K562 (cell line): Measurements from ENCODE around the gene THAP11. TPM values are rescaled to one million over a fixed set of nuclear protein-coding genes. Genes with fewer than 3 reads are reported as not detected.

ENCODE experiments used
- ATAC-seq: fragments of 200-7000 bp; cut with Tn5 transposase; 3 replicates; pipeline ENCODE4 v1.9.1; 2020; ENCODE audit warnings: moderate library complexity
- BruUV-seq: library from RNA; stranded (reverse); fragments of 400-500 nt; replicated peaks from 2 replicates; lab custom pipeline; 2021; lab: Mats Ljungman, UMichigan
- CTCF ChIA-PET: fragments of 300-600 bp; formaldehyde crosslinking; extraction: SDS; loops from one replicate; lab custom pipeline; 2021; ENCODE audit warnings: low intra/inter-chr PET ratio; lab: Yijun Ruan, JAX
- POLR2A ChIA-PET: fragments of 300-600, 350-650 bp; sonication (Branson Sonifier 250); formaldehyde crosslinking; extraction: SDS; loops from one replicate; lab custom pipeline; 2021; ENCODE audit warnings: antibody characterized with exemption, inconsistent platforms; lab: Yijun Ruan, JAX
- DNase-seq, 4 experiments: peaks; one replicate each; pipeline versions ENCODE4 v3.0.0 to v3.0.0-alpha.2; 2011 to 2018; ENCODE audit warnings: low spot score in 3 of 4, mixed read lengths in 3 of 4; ENCODE audit errors: extremely low read depth in 1 of 4
- FAIRE-seq: peaks from 2 replicates; lab custom pipeline; 2011; peaks lifted over from hg19 to GRCh38; lab: Jason Lieb, UNC
- H2AFZ ChIP-seq: 2 replicates; pipeline ENCODE4 v1.6.0; 2011; ENCODE audit warnings: low read depth, low read length, control low read depth, inconsistent platforms
- H3K27ac ChIP-seq: fragments of 200-600 bp; 3 replicates; pipeline ENCODE4 v1.8.0; 2011; ENCODE audit warnings: low read depth, mild to moderate bottlenecking, control low read depth, inconsistent platforms, low read length, moderate library complexity, mixed read lengths; ENCODE audit errors: extremely low read depth
- H3K27me3 ChIP-seq, 2 experiments: fragments of 300-600 bp in 1 of 2; 2 replicates in 1 of 2; 3 replicates in 1 of 2; pipeline versions ENCODE4 v1.6.0 to v1.8.0; 2011; ENCODE audit warnings: inconsistent platforms in 2 of 2, low read length in 2 of 2, mild to moderate bottlenecking in 1 of 2, mixed read lengths in 1 of 2, moderate library complexity in 1 of 2; ENCODE audit not compliant: control insufficient read depth in 2 of 2, insufficient read depth in 2 of 2
- H3K36me3 ChIP-seq: fragments of 300-600 bp; 3 replicates; pipeline ENCODE4 v1.8.0; 2011; ENCODE audit warnings: mild to moderate bottlenecking, low read length, inconsistent platforms; ENCODE audit not compliant: control insufficient read depth, insufficient read depth
- H3K4me1 ChIP-seq, 2 experiments: fragments of 200-600 bp in 1 of 2; replicated peaks in 1 of 2; 2 replicates in 1 of 2; 3 replicates in 1 of 2; pipeline versions ENCODE4 v1.5.1 to v1.8.0; 2011; ENCODE audit warnings: inconsistent platforms in 2 of 2, low read length in 2 of 2, mild to moderate bottlenecking in 1 of 2, mixed read lengths in 1 of 2, moderate library complexity in 1 of 2; ENCODE audit not compliant: control insufficient read depth in 2 of 2, insufficient read depth in 2 of 2
- H3K4me2 ChIP-seq: 2 replicates; pipeline ENCODE4 v1.6.1; 2011; ENCODE audit warnings: low read length, control low read depth, inconsistent platforms, mixed read lengths; ENCODE audit not compliant: insufficient read depth
- H3K4me3 ChIP-seq: fragments of 200-600 bp; sonication (generic), shearing (Covaris generic); 2 replicates; pipeline ENCODE4 v1.5.1; 2016; ENCODE audit warnings: control low read depth, inconsistent platforms
- H3K79me2 ChIP-seq: fragments of 200-600 bp; 3 replicates; pipeline ENCODE4 v1.8.0; 2011; ENCODE audit warnings: low read length, inconsistent platforms; ENCODE audit not compliant: control insufficient read depth, insufficient read depth
- H3K9ac ChIP-seq, 2 experiments: 2 replicates each; pipeline versions ENCODE4 v1.6.0 to v1.6.1; 2011; ENCODE audit warnings: low read depth in 2 of 2, low read length in 2 of 2, control low read depth in 1 of 2, inconsistent platforms in 1 of 2, mild to moderate bottlenecking in 1 of 2, mixed read lengths in 1 of 2; ENCODE audit not compliant: insufficient read depth in 1 of 2
- H3K9me1 ChIP-seq: one replicate; pipeline ENCODE4 v1.6.0; 2011; ENCODE audit warnings: inconsistent platforms, mild to moderate bottlenecking, low read length, moderate library complexity; ENCODE audit not compliant: control insufficient read depth, insufficient read depth
- H3K9me3 ChIP-seq: replicated peaks from 2 replicates; pipeline ENCODE4 v1.5.1; 2011; ENCODE audit warnings: low read depth, low read length, inconsistent platforms; ENCODE audit not compliant: control insufficient read depth, insufficient read depth
- H4K20me1 ChIP-seq: replicated peaks from 2 replicates; pipeline ENCODE4 v1.6.1; 2011; ENCODE audit warnings: low read length, inconsistent platforms, mixed read lengths; ENCODE audit not compliant: control insufficient read depth, insufficient read depth
- BDP1 ChIP-seq: IDR thresholded peaks from 3 replicates; pipeline ENCODE4 v1.6.1; 2011; ENCODE audit not compliant: insufficient read length, insufficient read depth
- BRCA1 ChIP-seq, 2 experiments: fragments of 450-650 bp in 1 of 2; sonication (generic) in 1 of 2; formaldehyde crosslinking in 1 of 2; IDR thresholded peaks; 2 replicates each; pipeline versions ENCODE4 v1.5.0 to v1.6.1; 2017 to 2020; ENCODE audit warnings: mild to moderate bottlenecking in 1 of 2, missing genetic modification reagents in 1 of 2
- CXXC5 ChIP-seq: fragments of 250-450 bp; sonication (Bioruptor Pico); IDR thresholded peaks from 2 replicates; pipeline ENCODE4 v1.8.0; 2022; ENCODE audit warnings: inconsistent platforms, mild to moderate bottlenecking, moderate library complexity
- EP300 ChIP-seq: IDR thresholded peaks from 2 replicates; pipeline ENCODE4 v1.6.1; 2012; ENCODE audit warnings: low read length, improper control_type of control experiment
- HDAC1 ChIP-seq, 2 experiments: fragments of 450-650 bp; IDR thresholded peaks; 2 replicates each; pipeline ENCODE4 v1.6.1; 2016 to 2017; ENCODE audit warnings: inconsistent platforms in 1 of 2, mild to moderate bottlenecking in 1 of 2, moderate library complexity in 1 of 2
- HINFP ChIP-seq: fragments of 450-650 bp; conservative IDR thresholded peaks from 2 replicates; pipeline ENCODE4 v1.6.1; 2016; ENCODE audit warnings: missing genetic modification characterization, low read depth, mild to moderate bottlenecking, control low read depth, missing compliant biosample characterization
- MCM3 ChIP-seq: fragments of 450-650 bp; IDR thresholded peaks from 2 replicates; pipeline ENCODE4 v1.6.1; 2016
- SMARCA4 ChIP-seq: fragments of 450-650 bp; IDR thresholded peaks from 2 replicates; pipeline ENCODE4 v1.6.1; 2016
- TEAD2 ChIP-seq: fragments of 450-650 bp; IDR thresholded peaks from 2 replicates; pipeline ENCODE4 v1.6.1; 2016; ENCODE audit warnings: missing genetic modification characterization, control low read depth, missing compliant biosample characterization
- U2AF2 ChIP-seq: fragments of 200-400 bp; formaldehyde crosslinking; optimal IDR thresholded peaks from 2 replicates; pipeline ENCODE3; 2017; ENCODE audit warnings: low read depth, mild to moderate bottlenecking, low read length
- ZBTB26 ChIP-seq: fragments of 450-650 bp; formaldehyde crosslinking; IDR thresholded peaks from 2 replicates; pipeline ENCODE4 v1.4.0; 2022; ENCODE audit warnings: missing genetic modification characterization
- ZBTB8A ChIP-seq: fragments of 450-650 bp; IDR thresholded peaks from 2 replicates; pipeline ENCODE4 v1.6.1; 2018; ENCODE audit warnings: mild to moderate bottlenecking, moderate library complexity; ENCODE audit not compliant: partially characterized antibody
- ZFX ChIP-seq: sonication (generic); formaldehyde crosslinking; IDR thresholded peaks from 2 replicates; pipeline ENCODE4 v1.8.0; 2022; ENCODE audit warnings: mild to moderate bottlenecking, missing genetic modification reagents, moderate library complexity
- ZHX1 ChIP-seq: fragments of 150-350 bp; conservative IDR thresholded peaks from 2 replicates; pipeline ENCODE4 v1.6.1; 2014; ENCODE audit warnings: low read length
- ZNF408 ChIP-seq: fragments of 250-450 bp; sonication (Bioruptor Pico); IDR thresholded peaks from 2 replicates; pipeline ENCODE4 v1.4.0; 2020; ENCODE audit warnings: low read depth, mild to moderate bottlenecking, moderate library complexity
- WGBS: fragments of 100-300 bp; shearing (Covaris generic); methylation state at CpG from one replicate; pipeline ENCODE4 v1.1.6; 2016; ENCODE audit warnings: low coverage, mixed read lengths; ENCODE audit not compliant: insufficient coverage; ENCODE audit errors: missing lambda C conversion rate; 5-methylcytosine and 5-hydroxymethylcytosine counted together
- in situ Hi-C: fragments of 300-500 bp; cut with MboI; formaldehyde crosslinking; loops from 4 replicates; pipeline ENCODE4 v1.15.0; 2018; ENCODE audit warnings: inconsistent platforms, mixed read lengths
- intact Hi-C: fragments of 100-400 bp; cut with micrococcal nuclease; formaldehyde crosslinking; loops from 2 replicates; pipeline ENCODE4 v1.14.2; 2022
- polyA plus RNA-seq, 8 experiments: library from polyadenylated mRNA; depleted of rRNA in 4 of 8; stranded (reverse) in 5 of 8; unstranded in 3 of 8; fragments of >200 nt; fragmentation: Nextera tagmentation in 2 of 8; fragmentation: Illumina TruSeq in 1 of 8; extraction: Ambion mirVana in 2 of 8; extraction: Trizol in 1 of 8; gene quantifications; 2 replicates each; pipeline versions ENCODE4 v1.2.1 to v1.2.3, GENCODE V29; 2011 to 2014; ENCODE audit warnings: inconsistent platforms in 1 of 8, missing spikeins in 1 of 8
- total RNA-seq, 7 experiments: library from RNA; depleted of rRNA in 6 of 7; stranded (reverse); fragments of >200 nt in 6 of 7; fragmentation: Illumina TruSeq in 2 of 7; extraction: Trizol in 2 of 7; gene quantifications; 2 replicates each; pipeline versions ENCODE4 v1.2.1 to v1.2.3, GENCODE V29; 2011 to 2021; ENCODE audit warnings: low replicate concordance in 1 of 7
- TF ChIP-seq, protein P1 (sequence below): fragments of 450-650 bp; formaldehyde crosslinking; IDR thresholded peaks from 2 replicates; pipeline ENCODE4 v1.4.0; 2020; ENCODE audit warnings: mild to moderate bottlenecking

Gene THAP11
- total and polyA plus RNA-seq, 9 of the 15 experiments (the other 6 are each of a cell fraction or from before 2014, with no cell fraction given) = 2.4 to 31.6 (median 21.4) TPM

GRCh38 chr16:67857547-67858233, 15.6 kb downstream of the THAP11 start:
- Histone ChIP-seq H3K9me1 (peaks cover 6% of the 10 kb centered on the region), H2AFZ (no peak overlapping the region), H3K36me3 (peaks cover 62% of the 10 kb centered on the region), H3K79me2 (peaks cover 94% of the 10 kb centered on the region), H3K27me3 (no peaks in the 10 kb centered on the region), H3K9ac (peak overlapping the region; percentile 28 to 57; a peak in 2 of 4 replicates), H3K4me3 (no peak overlapping the region), H3K4me1 (peaks cover 19 to 31% of the 10 kb centered on the region in 2 experiments), H3K9me3 (no peaks in the 10 kb centered on the region), H3K27ac (peak overlapping the region; percentile 61; the same call in 2 of the 3 replicates), H4K20me1 (peaks cover 48% of the 10 kb centered on the region), H3K4me2 (peak overlapping the region; percentile 20)
- FAIRE-seq (peak; percentile 81), ATAC-seq (peak; percentile 83), DNase-seq (peak; percentile 60 to 76 (median 71))
- BruUV-seq = no TSS peak
- intact Hi-C loops (no loop called here), in situ Hi-C loops (no loop called here)
- 64% methylated on average over 3 of the region's 3 CpGs for WGBS
- ChIA-PET POLR2A (interaction anchor here (0.7 to 1.6 kb wide), 4 partner anchors 9 to 14 kb away, joined by 4 to 10 read pairs (median 6); partner anchors contain the start of genes CENPT and NUTF2), CTCF (no interaction called here)
- TF ChIP-seq U2AF2 (no peak), HDAC1 (IDR thresholded peaks at IDR 0.05) (no peak; a peak in 1 of 4 replicates), ZFX (peak; percentile 41; the same call in 1 of the 2 replicates), HINFP (tag) (no peak), ZHX1 (no peak), TEAD2 (no peak), BRCA1 (IDR thresholded peaks at IDR 0.05) (no peak), BRCA1 (CRISPR knock-in tag; IDR thresholded peaks at IDR 0.05) (no peak), ZNF408 (CRISPR knock-in tag) (no peak), EP300 (0 out of 2 replicates have a peak, but pooled peaks have one; percentile 35), CXXC5 (CRISPR knock-in tag) (no peak), MCM3 (no peak), ZBTB26 (CRISPR knock-in tag) (no peak), BDP1 (no peak), ZBTB8A (no peak), SMARCA4 (peak; percentile 55; the same call in 1 of the 2 replicates)
- TF ChIP-seq, protein P1, sequence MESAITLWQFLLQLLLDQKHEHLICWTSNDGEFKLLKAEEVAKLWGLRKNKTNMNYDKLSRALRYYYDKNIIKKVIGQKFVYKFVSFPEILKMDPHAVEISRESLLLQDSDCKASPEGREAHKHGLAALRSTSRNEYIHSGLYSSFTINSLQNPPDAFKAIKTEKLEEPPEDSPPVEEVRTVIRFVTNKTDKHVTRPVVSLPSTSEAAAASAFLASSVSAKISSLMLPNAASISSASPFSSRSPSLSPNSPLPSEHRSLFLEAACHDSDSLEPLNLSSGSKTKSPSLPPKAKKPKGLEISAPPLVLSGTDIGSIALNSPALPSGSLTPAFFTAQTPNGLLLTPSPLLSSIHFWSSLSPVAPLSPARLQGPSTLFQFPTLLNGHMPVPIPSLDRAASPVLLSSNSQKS = no peak
